ENCODE measurements around the gene SLC25A10. TPM values are rescaled to one million over a fixed set of nuclear protein-coding genes. Genes with fewer than 3 reads are reported as not detected.

SLC25A10 gene
- total RNA-seq, 1 experiment from 2014 or later = 117 TPM

DNA sequence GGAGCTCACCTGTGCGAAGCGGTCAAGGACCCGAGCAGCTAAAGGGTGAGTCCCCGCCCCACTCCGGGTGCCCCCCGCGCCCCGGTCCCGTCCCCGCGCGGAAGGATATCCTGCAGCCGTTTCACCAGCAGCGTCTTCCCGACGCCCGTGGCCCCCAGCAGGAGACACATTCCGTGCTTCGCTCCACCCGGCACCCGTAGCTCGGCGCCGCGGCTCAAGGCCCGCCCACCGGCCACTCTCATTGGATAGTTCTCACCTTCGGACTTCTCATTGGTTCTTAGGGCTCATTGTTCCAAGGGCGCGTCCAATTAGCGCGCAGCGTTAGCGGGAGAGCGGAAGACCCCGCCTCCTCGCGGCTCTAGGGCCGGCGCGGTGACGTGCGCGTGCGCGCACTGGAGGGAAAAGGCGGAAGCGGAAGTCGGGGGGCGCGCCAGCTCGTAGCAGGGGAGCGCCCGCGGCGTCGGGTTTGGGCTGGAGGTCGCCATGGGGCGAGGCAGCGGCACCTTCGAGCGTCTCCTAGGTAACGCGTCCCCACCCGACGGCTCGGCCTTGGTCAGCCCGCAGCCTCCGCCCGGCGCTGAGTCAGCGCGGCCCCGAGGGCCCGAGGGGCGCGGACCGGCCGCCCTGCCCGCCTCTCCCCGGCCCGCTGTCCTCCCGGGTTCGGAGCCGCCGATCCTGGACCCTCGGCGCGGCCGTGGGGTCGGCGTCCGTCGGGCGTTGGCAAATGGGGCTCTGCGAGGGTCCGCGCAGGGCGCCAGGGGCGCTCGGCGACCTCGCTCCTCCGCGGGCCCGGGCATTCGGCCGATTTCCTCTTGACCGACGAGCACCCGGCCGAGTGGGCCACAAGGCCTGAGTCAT is 28.3 kb upstream of the SLC25A10 start, which contains the start of the genes ARL16 and HGS:
TSS of gene ARL16 (minus strand) at position 214 of the 858 bp plus-strand sequence. CDS start at position 170, 44 bp downstream.
TSS of gene HGS (plus strand) at position 428 of the 858 bp plus-strand sequence. CDS start at position 484, 56 bp downstream.
- CTCF ChIA-PET = interaction anchor here (0.8 kb wide), 1 partner anchor 18 kb away, joined by 3 read pairs; no protein-coding TSS in a partner anchor
- Histone ChIP-seq H3K27ac (ENCODE audit: low read length) (peak within 1 kb of the TSS; percentile 94), H3K9ac (ENCODE audit: low read length) (peak within 1 kb of the TSS; percentile 95), H3K4me2 (ENCODE audit: low read length) (peak within 1 kb of the TSS; percentile 96), H3F3A (ENCODE audit: low read length, unreplicated experiment) (peaks cover 5% of the 10 kb centered on the region), H3K27me3 (ENCODE audit: low read length) (no peaks in the 10 kb centered on the region), H3K79me2 (ENCODE audit: low read length) (peaks cover 78% of the 10 kb centered on the region), H3K9me3 (ENCODE audit: low read length) (no peaks in the 10 kb centered on the region), H3K9me2 (replicated peaks; ENCODE audit: low read length) (no peaks in the 10 kb centered on the region), H3K4me3 (ENCODE audit: low read length) (peak within 1 kb of the TSS; percentile 87), H3K4me1 (ENCODE audit: insufficient read depth, low read length) (peaks cover 24% of the 10 kb centered on the region), H2AFZ (ENCODE audit: low read length) (peak within 1 kb of the TSS; percentile 83), H4K20me1 (ENCODE audit: low read length) (peaks cover 41% of the 10 kb centered on the region), H3K36me3 (ENCODE audit: low read depth, low read length) (peaks cover 30% of the 10 kb centered on the region)
- no TSS peak for BruUV-seq (replicated peaks)
- POLR2A ChIA-PET (ENCODE audit: unreplicated experiment) = interaction anchor here (0.8 kb wide), 1 partner anchor 17 kb away, joined by 3 read pairs; no protein-coding TSS in a partner anchor
- peak; percentile 99 for DNase-seq
- ATAC-seq = peak; percentile 87
- intact Hi-C loops (cut with micrococcal nuclease) = no loop called here
- TF ChIP-seq EZH2 (IDR thresholded peaks at IDR 0.05; ENCODE audit: low read length, unreplicated experiment) (no peak), EZH2phosphoT487 (IDR thresholded peaks at IDR 0.05; ENCODE audit: borderline replicate concordance, low read length) (no peak)
- TF ChIP-seq, protein P1, sequence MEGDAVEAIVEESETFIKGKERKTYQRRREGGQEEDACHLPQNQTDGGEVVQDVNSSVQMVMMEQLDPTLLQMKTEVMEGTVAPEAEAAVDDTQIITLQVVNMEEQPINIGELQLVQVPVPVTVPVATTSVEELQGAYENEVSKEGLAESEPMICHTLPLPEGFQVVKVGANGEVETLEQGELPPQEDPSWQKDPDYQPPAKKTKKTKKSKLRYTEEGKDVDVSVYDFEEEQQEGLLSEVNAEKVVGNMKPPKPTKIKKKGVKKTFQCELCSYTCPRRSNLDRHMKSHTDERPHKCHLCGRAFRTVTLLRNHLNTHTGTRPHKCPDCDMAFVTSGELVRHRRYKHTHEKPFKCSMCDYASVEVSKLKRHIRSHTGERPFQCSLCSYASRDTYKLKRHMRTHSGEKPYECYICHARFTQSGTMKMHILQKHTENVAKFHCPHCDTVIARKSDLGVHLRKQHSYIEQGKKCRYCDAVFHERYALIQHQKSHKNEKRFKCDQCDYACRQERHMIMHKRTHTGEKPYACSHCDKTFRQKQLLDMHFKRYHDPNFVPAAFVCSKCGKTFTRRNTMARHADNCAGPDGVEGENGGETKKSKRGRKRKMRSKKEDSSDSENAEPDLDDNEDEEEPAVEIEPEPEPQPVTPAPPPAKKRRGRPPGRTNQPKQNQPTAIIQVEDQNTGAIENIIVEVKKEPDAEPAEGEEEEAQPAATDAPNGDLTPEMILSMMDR (conservative IDR thresholded peaks at IDR 0.05; ENCODE audit: low read depth, low read length) = no peak

DNA sequence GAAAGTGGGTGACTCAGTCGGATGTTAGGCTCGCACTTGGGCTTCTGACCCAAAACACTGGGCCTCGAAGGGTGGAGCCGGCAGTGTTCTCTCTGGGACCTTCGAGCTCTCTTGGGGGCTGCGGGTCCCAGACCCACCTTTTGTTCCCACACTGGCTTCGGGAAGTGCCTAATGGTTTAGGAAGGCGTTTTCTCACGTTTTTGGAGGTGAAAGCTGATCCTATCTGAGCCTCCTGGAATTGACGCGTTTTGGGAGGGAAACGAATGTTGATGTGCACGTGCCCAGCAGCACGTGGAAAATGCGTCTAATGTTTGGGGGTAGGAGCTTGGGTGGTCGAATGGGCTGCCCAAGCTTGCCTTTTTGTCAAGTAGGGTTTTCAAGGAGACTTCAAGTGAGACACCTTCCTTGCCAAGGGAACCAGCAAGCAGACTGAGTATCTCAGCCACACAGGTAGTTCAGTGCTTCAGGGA is 27.6 kb upstream of the SLC25A10 start:
- Histone ChIP-seq H3K4me2 (ENCODE audit: low read length) (peak overlapping the region; percentile 96), H3K4me3 (ENCODE audit: low read length) (peak overlapping the region; percentile 87), H3K27me3 (ENCODE audit: low read length) (no peaks in the 10 kb centered on the region), H3K9me2 (replicated peaks; ENCODE audit: low read length) (no peaks in the 10 kb centered on the region), H3F3A (ENCODE audit: low read length, unreplicated experiment) (peaks cover 5% of the 10 kb centered on the region), H3K9ac (ENCODE audit: low read length) (peak overlapping the region; percentile 95), H4K20me1 (ENCODE audit: low read length) (peaks cover 47% of the 10 kb centered on the region), H3K9me3 (ENCODE audit: low read length) (no peaks in the 10 kb centered on the region), H2AFZ (ENCODE audit: low read length) (no peak overlapping the region), H3K36me3 (ENCODE audit: low read depth, low read length) (peaks cover 34% of the 10 kb centered on the region), H3K27ac (ENCODE audit: low read length) (peak overlapping the region; percentile 94), H3K79me2 (ENCODE audit: low read length) (peaks cover 84% of the 10 kb centered on the region), H3K4me1 (ENCODE audit: insufficient read depth, low read length) (peaks cover 24% of the 10 kb centered on the region)
- peak; percentile 56 for ATAC-seq
- peak; percentile 85 for DNase-seq
- TSS peak; percentile 82 for BruUV-seq (replicated peaks)
- TF ChIP-seq, protein P1 (conservative IDR thresholded peaks at IDR 0.05; ENCODE audit: low read depth, low read length) = no peak
- TF ChIP-seq EZH2 (IDR thresholded peaks at IDR 0.05; ENCODE audit: low read length, unreplicated experiment) (no peak), EZH2phosphoT487 (IDR thresholded peaks at IDR 0.05; ENCODE audit: borderline replicate concordance, low read length) (no peak)
- CTCF ChIA-PET = no interaction called here
- POLR2A ChIA-PET (ENCODE audit: unreplicated experiment) = interaction anchor here (0.7 to 1.0 kb wide), 2 partner anchors 16 to 18 kb away, joined by 4 to 6 read pairs; partner anchors contain the start of gene MRPL12
- intact Hi-C loops (cut with micrococcal nuclease) = no loop called here

All from PC-3 (cell line).